Measurements from ENCODE around the gene SMIM7. TPM values are rescaled to one million over a fixed set of nuclear protein-coding genes. Genes with fewer than 3 reads are reported as not detected.
"Not testable (repeated sequence)": the region's sequence is repeated elsewhere in the genome, so short reads cannot be mapped to it uniquely, and the experiment has no call there.

Gene SMIM7
- total RNA-seq, 1 donor from 2014 or later, result 65.3 TPM

DNA sequence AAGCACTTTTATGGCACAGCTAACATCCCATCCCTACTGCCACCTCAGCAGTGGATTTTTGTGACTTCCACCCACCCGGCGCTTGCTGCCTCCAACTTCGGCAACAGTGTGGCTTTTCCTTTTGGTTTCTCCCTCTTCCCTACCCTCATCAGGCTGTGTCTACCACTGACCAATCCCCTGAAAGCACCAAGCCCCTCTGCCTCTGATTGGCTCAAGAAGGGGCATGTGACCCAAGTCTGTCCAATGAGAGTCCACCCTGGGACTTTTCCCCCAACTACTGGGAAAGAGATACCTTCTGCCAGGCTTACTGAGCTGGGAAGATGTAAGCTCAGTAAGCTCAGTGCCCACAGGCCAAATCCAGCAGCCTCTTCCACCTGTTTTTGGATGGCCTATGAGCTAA is 5.8 kb downstream of the SMIM7 start:
- DNase-seq (ENCODE audit: low spot score), result no peak
- Mint-ChIP-seq H3K4me3 (no peak overlapping the region), H3K36me3 (peaks cover 47% of the 10 kb centered on the region), H3K27ac (no peak overlapping the region), H3K27me3 (ENCODE audit: insufficient read depth, low read depth) (peaks cover 2% of the 10 kb centered on the region), H3K9me3 (no peaks in the 10 kb centered on the region), H3K4me1 (peaks cover 7% of the 10 kb centered on the region)
- no peak overlapping the region for H3K27ac ChIP-seq
- no peak overlapping the region for H3K4me3 ChIP-seq
- peaks cover 51% of the 10 kb centered on the region for H4K20me1 ChIP-seq (ENCODE audit: low read depth)
- H3K4me2 ChIP-seq, result no peak overlapping the region
- peaks cover 40% of the 10 kb centered on the region for H3K79me2 ChIP-seq (ENCODE audit: low read depth)
- H3K4me1 ChIP-seq, result peaks cover 5% of the 10 kb centered on the region
- H3K9ac ChIP-seq, result no peak overlapping the region
- no peaks in the 10 kb centered on the region for H3K27me3 ChIP-seq
- no peaks in the 10 kb centered on the region for H3F3A ChIP-seq (ENCODE audit: low read depth)
- no peaks in the 10 kb centered on the region for H3K9me3 ChIP-seq (ENCODE audit: low read depth)
- no peak overlapping the region for H2AFZ ChIP-seq (replicated peaks)
- H3K36me3 ChIP-seq, result peaks cover 8% of the 10 kb centered on the region
- TF ChIP-seq EZH2phosphoT487 (IDR thresholded peaks at IDR 0.05), result no peak
- no peak for TF ChIP-seq CTCF (IDR thresholded peaks at IDR 0.05)
- no peak for TF ChIP-seq EZH2 (IDR thresholded peaks at IDR 0.05)

DNA sequence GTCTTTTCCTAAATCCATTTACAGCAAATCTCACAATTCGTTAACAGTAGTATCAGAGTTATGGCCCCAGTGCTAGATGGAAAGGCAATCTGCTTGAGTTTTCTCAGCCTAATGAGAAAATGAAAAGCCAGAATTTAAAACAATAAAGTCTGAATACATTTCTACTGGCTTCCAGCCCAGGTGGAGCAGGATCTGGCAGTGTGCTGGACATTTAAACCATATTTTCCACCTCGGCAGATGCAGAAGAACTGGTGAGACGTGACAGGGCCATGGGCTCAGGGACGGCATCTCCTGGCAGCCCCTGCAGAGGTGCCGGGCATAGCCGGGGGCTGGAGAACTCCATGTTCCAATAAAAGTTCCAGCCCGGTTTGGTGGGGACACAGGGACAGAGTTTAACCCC is 7.1 kb downstream of the SMIM7 start:
- Histone ChIP-seq H3K27ac (no peak overlapping the region), H4K20me1 (ENCODE audit: low read depth) (peaks cover 38% of the 10 kb centered on the region), H2AFZ (replicated peaks) (no peak overlapping the region), H3F3A (ENCODE audit: low read depth) (no peaks in the 10 kb centered on the region), H3K4me2 (no peak overlapping the region), H3K9me3 (ENCODE audit: low read depth) (no peaks in the 10 kb centered on the region), H3K79me2 (ENCODE audit: low read depth) (peaks cover 34% of the 10 kb centered on the region), H3K27me3 (no peaks in the 10 kb centered on the region), H3K36me3 (peaks cover 6% of the 10 kb centered on the region), H3K4me1 (no peaks in the 10 kb centered on the region), H3K9ac (no peak overlapping the region), H3K4me3 (no peak overlapping the region)
- H3K27ac Mint-ChIP-seq, result no peak overlapping the region
- H3K4me1 Mint-ChIP-seq, result no peaks in the 10 kb centered on the region
- peaks cover 2% of the 10 kb centered on the region for H3K27me3 Mint-ChIP-seq (ENCODE audit: insufficient read depth, low read depth)
- no peak for TF ChIP-seq CTCF (IDR thresholded peaks at IDR 0.05)
- no peak for TF ChIP-seq EZH2phosphoT487 (IDR thresholded peaks at IDR 0.05)
- no peak for TF ChIP-seq EZH2 (IDR thresholded peaks at IDR 0.05)
- no peaks in the 10 kb centered on the region for H3K9me3 Mint-ChIP-seq
- DNase-seq (ENCODE audit: low spot score), result no peak
- H3K36me3 Mint-ChIP-seq, result peaks cover 46% of the 10 kb centered on the region
- no peak overlapping the region for H3K4me3 Mint-ChIP-seq

DNA sequence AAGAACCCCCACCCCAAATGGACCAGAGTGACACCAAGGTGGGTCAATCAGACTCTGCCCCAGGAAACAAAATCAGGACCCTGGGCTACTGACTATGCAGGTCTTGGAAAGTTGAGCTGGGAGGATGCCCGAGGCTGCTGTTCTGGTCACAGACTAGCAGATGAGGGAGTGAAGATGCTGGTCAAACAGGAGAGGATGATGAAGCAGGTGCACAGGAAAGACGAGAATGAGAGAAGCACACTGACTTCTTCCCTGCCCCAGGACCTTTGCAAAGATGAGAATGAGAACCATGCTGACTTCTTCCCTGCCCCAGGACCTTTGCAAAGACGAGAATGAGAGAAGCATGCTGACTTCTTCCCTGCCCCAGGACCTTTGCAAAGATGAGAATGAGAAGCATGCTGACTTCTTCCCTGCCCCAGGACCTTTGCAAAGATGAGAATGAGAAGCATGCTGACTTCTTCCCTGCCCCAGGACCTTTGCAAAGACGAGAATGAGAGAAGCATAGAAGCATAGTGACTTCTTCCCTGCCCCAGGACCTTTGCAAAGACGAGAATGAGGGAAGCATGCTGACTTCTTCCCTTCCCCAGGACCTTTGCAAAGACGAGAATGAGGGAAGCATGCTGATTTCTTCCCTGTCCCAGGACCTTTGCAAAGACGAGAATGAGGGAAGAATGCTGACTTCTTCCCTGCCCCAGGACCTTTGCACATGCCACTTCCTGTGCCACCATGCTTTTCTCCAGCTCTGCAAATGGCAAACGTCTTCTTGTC is 8.3 kb downstream of the SMIM7 start:
- H3K4me3 Mint-ChIP-seq; H3K9me3 Mint-ChIP-seq; H3K27me3 ChIP-seq; H3F3A ChIP-seq (ENCODE audit: low read depth); H3K36me3 ChIP-seq; H3K9me3 ChIP-seq (ENCODE audit: low read depth); H3K27ac ChIP-seq; H2AFZ ChIP-seq (replicated peaks); H3K27ac Mint-ChIP-seq; H3K4me1 Mint-ChIP-seq; DNase-seq (ENCODE audit: low spot score); H3K4me2 ChIP-seq; H3K27me3 Mint-ChIP-seq (ENCODE audit: insufficient read depth, low read depth); H3K4me3 ChIP-seq; H3K9ac ChIP-seq; H3K4me1 ChIP-seq: not testable (repeated sequence)
- Histone ChIP-seq H4K20me1 (ENCODE audit: low read depth) (peaks cover 27% of the 10 kb centered on the region), H3K79me2 (ENCODE audit: low read depth) (peaks cover 22% of the 10 kb centered on the region)
- peaks cover 40% of the 10 kb centered on the region for H3K36me3 Mint-ChIP-seq

GRCh38 chr19:16650821-16651220 is 9.1 kb downstream of the SMIM7 start:
- H3K36me3 ChIP-seq, result peaks cover 6% of the 10 kb centered on the region

More at GRCh38 chr19:16650821-16651220, 9.1 kb downstream of the SMIM7 start:
- Mint-ChIP-seq H3K27me3 (ENCODE audit: insufficient read depth, low read depth) (peaks cover 2% of the 10 kb centered on the region), H3K9me3 (no peaks in the 10 kb centered on the region), H3K4me1 (no peaks in the 10 kb centered on the region), H3K36me3 (peaks cover 37% of the 10 kb centered on the region), H3K4me3 (no peak overlapping the region), H3K27ac (no peak overlapping the region)
- Histone ChIP-seq H3F3A (ENCODE audit: low read depth) (no peaks in the 10 kb centered on the region), H2AFZ (replicated peaks) (no peak overlapping the region), H3K79me2 (ENCODE audit: low read depth) (peaks cover 17% of the 10 kb centered on the region), H3K9ac (no peak overlapping the region), H3K27ac (no peak overlapping the region), H3K4me2 (no peak overlapping the region), H3K9me3 (ENCODE audit: low read depth) (no peaks in the 10 kb centered on the region), H4K20me1 (ENCODE audit: low read depth) (peaks cover 21% of the 10 kb centered on the region), H3K4me3 (no peak overlapping the region), H3K4me1 (no peaks in the 10 kb centered on the region), H3K27me3 (no peaks in the 10 kb centered on the region)
- DNase-seq (ENCODE audit: low spot score), result no peak
- TF ChIP-seq EZH2phosphoT487 (IDR thresholded peaks at IDR 0.05) (no peak), CTCF (IDR thresholded peaks at IDR 0.05) (no peak), EZH2 (IDR thresholded peaks at IDR 0.05) (no peak)
